OCI-LY7 (cell line): ENCODE measurements around the gene TJP2. TPM values are rescaled to one million over a fixed set of nuclear protein-coding genes. Genes with fewer than 3 reads are reported as not detected.

Experiments used
- BruUV-seq: library from RNA; stranded (reverse); fragments of 400-500 nt; replicated peaks from 2 replicates; lab custom pipeline; 2021; lab: Mats Ljungman, UMichigan
- CTCF ChIA-PET: fragments of 300-600 bp; sonication (Branson Sonifier 250); formaldehyde crosslinking; loops from one replicate; lab custom pipeline; 2022; ENCODE audit warnings: antibody characterized with exemption; ENCODE audit not compliant: unreplicated experiment; lab: Charles Lee
- POLR2A ChIA-PET: fragments of 300-600 bp; sonication (Branson Sonifier 250); formaldehyde crosslinking; loops from one replicate; lab custom pipeline; 2022; ENCODE audit warnings: antibody characterized with exemption; lab: Charles Lee
- DNase-seq: peaks from one replicate; pipeline ENCODE4 v3.0.0-alpha.2; 2015; ENCODE audit warnings: low spot score
- H2AFZ ChIP-seq: fragments of 200-600 bp; sonication (generic), shearing (Covaris generic); 2 replicates; pipeline ENCODE4 v1.6.1; 2014; ENCODE audit warnings: mild to moderate bottlenecking, antibody characterized with exemption, low read length, moderate library complexity
- H3K27ac ChIP-seq: fragments of 200-600 bp; sonication (generic); 2 replicates; pipeline ENCODE4 v1.5.1; 2014; ENCODE audit warnings: mixed run types, low read depth, mild to moderate bottlenecking, moderate library complexity, low read length, inconsistent platforms; ENCODE audit not compliant: poor library complexity, severe bottlenecking
- H3K36me3 ChIP-seq: fragments of 200-600 bp; sonication (generic); 2 replicates; pipeline ENCODE4 v1.6.1; 2014; ENCODE audit warnings: mild to moderate bottlenecking, antibody characterized with exemption, low read length, moderate library complexity, mixed read lengths; ENCODE audit not compliant: insufficient read depth
- H3K4me1 ChIP-seq: fragments of 200-600 bp; sonication (generic); 2 replicates; pipeline ENCODE4 v1.5.1; 2014; ENCODE audit warnings: mild to moderate bottlenecking, low read length; ENCODE audit not compliant: insufficient read depth, poor library complexity, severe bottlenecking
- H3K4me2 ChIP-seq: fragments of 200-600 bp; sonication (generic); 2 replicates; pipeline ENCODE4 v1.6.1; 2014; ENCODE audit warnings: mild to moderate bottlenecking, low read length
- H3K4me3 ChIP-seq: fragments of 200-600 bp; sonication (generic); 2 replicates; pipeline ENCODE4 v1.5.1; 2014; ENCODE audit warnings: mild to moderate bottlenecking, low read depth, low read length; ENCODE audit not compliant: poor library complexity, severe bottlenecking
- H3K79me2 ChIP-seq: fragments of 200-600 bp; sonication (generic); 2 replicates; pipeline ENCODE4 v1.6.1; 2016; ENCODE audit warnings: low read depth, mild to moderate bottlenecking, low read length, moderate library complexity, mixed read lengths; ENCODE audit not compliant: insufficient read depth
- H3K9me2 ChIP-seq: fragments of 200-600 bp; sonication (generic); 2 replicates; pipeline ENCODE4 v1.6.1; 2016; ENCODE audit warnings: mild to moderate bottlenecking, low read length, mixed read lengths; ENCODE audit not compliant: insufficient read depth
- H3K9me3 ChIP-seq: fragments of 200-600 bp; sonication (generic); 2 replicates; pipeline ENCODE4 v1.6.1; 2014; ENCODE audit warnings: mild to moderate bottlenecking, mixed run types, low read length, mixed read lengths
- H4K20me1 ChIP-seq: fragments of 200-600 bp; sonication (generic); 2 replicates; pipeline ENCODE4 v1.6.1; 2014; ENCODE audit warnings: mild to moderate bottlenecking, antibody characterized with exemption, low read length, moderate library complexity, mixed read lengths; ENCODE audit not compliant: insufficient read depth
- CTCF ChIP-seq: fragments of 200-600 bp; sonication (generic); conservative IDR thresholded peaks from 2 replicates; pipeline ENCODE4 v1.5.1; 2014; ENCODE audit warnings: mild to moderate bottlenecking, antibody characterized with exemption, low read length, moderate library complexity, mixed read lengths
- EZH2phosphoT487 ChIP-seq: fragments of 200-600 bp; sonication (generic); IDR thresholded peaks from 2 replicates; pipeline ENCODE4 v1.6.1; 2018; ENCODE audit warnings: low read depth, borderline replicate concordance, mild to moderate bottlenecking, mixed run types, antibody characterized with exemption, low read length, moderate library complexity, mixed read lengths
- intact Hi-C: fragments of 100-400 bp; cut with micrococcal nuclease; formaldehyde crosslinking; loops from one replicate; pipeline ENCODE4 v1.10.0; 2022; ENCODE audit not compliant: unreplicated experiment
- total RNA-seq, 2 experiments: library from RNA; depleted of rRNA in 1 of 2; stranded (reverse); fragments of >200 nt in 1 of 2; shearing (Covaris generic) in 1 of 2; gene quantifications; 2 replicates each; pipeline ENCODE4 v1.2.3, GENCODE V29; 2014 to 2022

Gene TJP2
- total RNA-seq, 2 experiments from 2014 or later, result 15.1 to 18.0 TPM

GRCh38 chr9:69272212-69272611 lies 98.1 kb downstream of the TJP2 start:
- Histone ChIP-seq H2AFZ (no peak overlapping the region), H3K4me1 (no peaks in the 10 kb centered on the region), H3K9me2 (no peaks in the 10 kb centered on the region), H3K36me3 (no peaks in the 10 kb centered on the region), H4K20me1 (no peaks in the 10 kb centered on the region), H3K27ac (no peak overlapping the region), H3K4me2 (no peak overlapping the region), H3K79me2 (no peaks in the 10 kb centered on the region), H3K4me3 (no peak overlapping the region), H3K9me3 (no peaks in the 10 kb centered on the region)
- CTCF ChIA-PET, result no interaction called here
- POLR2A ChIA-PET, result no interaction called here
- TF ChIP-seq EZH2phosphoT487 (no peak), CTCF (no peak)
- intact Hi-C loops, result no loop called here
- no peak for DNase-seq
- no TSS peak for BruUV-seq

GRCh38 chr9:69273161-69273560 lies 99.1 kb downstream of the TJP2 start:
- Histone ChIP-seq H3K27ac (no peak overlapping the region), H3K9me3 (no peaks in the 10 kb centered on the region), H3K36me3 (no peaks in the 10 kb centered on the region), H3K4me1 (no peaks in the 10 kb centered on the region), H3K9me2 (no peaks in the 10 kb centered on the region), H3K4me3 (no peak overlapping the region), H2AFZ (no peak overlapping the region), H3K79me2 (no peaks in the 10 kb centered on the region), H3K4me2 (no peak overlapping the region), H4K20me1 (no peaks in the 10 kb centered on the region)
- POLR2A ChIA-PET, result no interaction called here
- no peak for DNase-seq
- intact Hi-C loops, result no loop called here
- no TSS peak for BruUV-seq
- TF ChIP-seq CTCF (no peak), EZH2phosphoT487 (no peak)
- CTCF ChIA-PET, result no interaction called here

- ChIA-PET POLR2A (no interaction called here), CTCF (no interaction called here)
- no peak for DNase-seq
- Histone ChIP-seq H2AFZ (no peak overlapping the region), H3K9me3 (no peaks in the 10 kb centered on the region), H4K20me1 (no peaks in the 10 kb centered on the region), H3K27ac (no peak overlapping the region), H3K36me3 (no peaks in the 10 kb centered on the region), H3K4me2 (no peak overlapping the region), H3K4me1 (no peaks in the 10 kb centered on the region), H3K4me3 (no peak overlapping the region), H3K79me2 (no peaks in the 10 kb centered on the region), H3K9me2 (no peaks in the 10 kb centered on the region)
- intact Hi-C loops, result no loop called here
- TF ChIP-seq EZH2phosphoT487 (no peak), CTCF (no peak)
- no TSS peak for BruUV-seq
These were observed 102.7 kb downstream of the TJP2 start for GRCh38 chr9:69276775-69277174.
